Hematopoietic multipotent progenitor cell treated with erythropoietin and hydrocortisone succinate and interleukin-3 and kit ligand, for 6 days (in vitro differentiated cells): ENCODE measurements around the gene MYH15.

Experiments used
- DNase-seq: peaks from one replicate; pipeline ENCODE4 v3.0.0-alpha.2; 2015

Gene MYH15

DNA sequence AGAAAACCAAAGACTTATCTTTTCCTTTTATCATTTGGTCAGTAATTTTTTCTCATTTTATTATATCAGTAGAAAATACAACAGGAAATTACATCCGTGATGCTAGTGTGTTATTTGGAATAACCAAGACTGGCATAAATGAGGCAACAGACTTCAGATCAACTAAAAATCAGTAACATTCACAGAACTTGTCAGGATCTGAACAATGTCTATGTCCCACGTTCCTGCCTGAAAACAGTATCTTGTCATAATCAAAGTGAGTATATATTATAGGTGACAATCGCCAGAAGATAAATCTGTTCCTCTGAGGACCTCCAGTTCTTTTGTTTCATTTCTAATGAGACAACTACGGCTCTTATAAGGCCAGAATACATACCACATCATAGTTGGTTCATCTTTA, 41.8 kb downstream of the MYH15 start:
- DNase-seq, result no peak

DNA sequence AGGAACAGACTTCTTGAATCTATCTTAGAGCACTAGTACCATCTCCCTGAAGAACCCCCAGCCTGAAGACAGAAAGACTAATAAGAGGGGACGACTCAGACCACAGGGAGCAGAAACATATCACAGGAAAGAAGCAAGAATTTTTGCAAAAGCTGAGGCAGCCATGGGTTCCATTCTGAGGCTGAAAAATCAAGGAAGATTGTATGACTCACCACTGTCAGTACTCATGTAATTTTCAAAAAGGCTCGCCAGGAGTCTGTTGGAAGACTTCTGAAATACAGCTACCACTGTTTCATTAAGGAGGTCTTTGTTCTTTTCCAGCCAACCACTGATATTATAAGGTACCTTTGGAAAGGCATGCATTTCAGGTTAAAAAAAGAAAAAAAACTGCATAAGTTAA, 47.5 kb downstream of the MYH15 start:
- no peak for DNase-seq

- DNase-seq, result peak; percentile 89
Observed at GRCh38 chr3:108461661-108462111, 48.7 kb downstream of the MYH15 start.

GRCh38 chr3:108459225-108459624, 51.2 kb downstream of the MYH15 start:
- DNase-seq, result no peak

DNA sequence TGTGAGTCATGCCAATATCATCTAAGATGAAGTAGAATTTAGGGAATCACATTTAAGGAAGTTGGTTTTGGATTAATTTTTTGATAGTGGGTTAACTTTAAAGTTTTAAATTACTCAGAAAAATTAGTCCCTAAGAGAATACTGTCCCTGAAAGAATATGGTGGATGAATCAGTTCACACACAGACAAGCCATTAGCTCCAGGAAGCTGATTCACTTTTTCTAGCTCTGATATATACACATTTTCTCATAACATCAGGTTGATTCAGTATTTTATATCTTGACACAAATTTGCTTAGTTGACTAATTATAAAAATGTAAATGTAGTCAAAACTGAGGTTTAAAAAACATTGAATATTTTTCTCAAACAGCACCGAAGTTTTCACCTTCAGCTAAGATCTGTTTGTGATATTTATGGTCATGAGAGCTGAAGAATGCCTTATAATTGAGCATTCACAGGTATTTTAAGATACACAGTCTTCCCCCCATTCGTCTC, 55.1 kb downstream of the MYH15 start:
- no peak for DNase-seq

GRCh38 chr3:108453565-108453964, 56.8 kb downstream of the MYH15 start:
- DNase-seq, result no peak

- no peak for DNase-seq
Observed at GRCh38 chr3:108450444-108450843, 60.0 kb downstream of the MYH15 start.

DNA sequence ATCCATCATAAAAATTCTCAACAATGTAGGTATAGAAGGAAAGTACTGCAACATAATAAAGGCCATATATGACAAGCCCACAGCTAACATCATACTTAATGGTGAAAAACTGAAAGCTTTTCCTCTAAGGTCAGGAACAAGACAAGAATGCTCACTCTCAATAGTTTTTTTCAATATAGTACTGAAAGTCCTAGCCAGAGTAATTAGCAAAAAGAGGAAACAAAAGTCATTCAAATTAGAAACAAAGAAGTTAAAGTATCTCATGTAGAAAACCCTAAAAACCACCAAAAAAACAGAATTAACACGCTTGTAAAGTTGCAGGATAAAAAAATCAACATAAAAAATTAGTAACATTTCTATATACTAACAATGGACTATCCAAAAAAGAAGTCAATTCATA, 61.8 kb downstream of the MYH15 start:
- DNase-seq, result no peak

- DNase-seq, result no peak
Observed at GRCh38 chr3:108447096-108447847, 63.1 kb downstream of the MYH15 start.

GRCh38 chr3:108442281-108442680, 68.1 kb downstream of the MYH15 start:
- no peak for DNase-seq

GRCh38 chr3:108441518-108441917, 68.9 kb downstream of the MYH15 start:
- DNase-seq, result no peak

- no peak for DNase-seq
Observed at GRCh38 chr3:108441071-108441507, 69.3 kb downstream of the MYH15 start.

DNA sequence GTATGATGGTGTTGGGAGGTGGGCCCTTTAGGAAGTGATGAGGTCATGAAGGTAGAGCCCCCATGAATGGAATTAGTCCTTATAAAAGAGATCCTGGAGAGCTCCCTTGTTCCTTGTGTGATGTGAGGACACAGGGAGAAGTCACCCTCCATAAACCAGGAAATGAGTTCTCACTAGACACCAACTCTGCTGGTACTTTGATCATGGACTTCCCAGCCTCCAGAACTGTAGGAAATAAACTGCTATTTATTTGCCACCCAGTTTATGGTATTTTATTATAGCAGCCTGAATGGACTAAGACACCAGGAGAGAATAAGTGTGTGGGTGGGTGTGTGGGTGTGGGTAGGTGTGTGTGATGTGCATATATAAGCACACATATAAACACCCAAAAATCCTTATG, 71.9 kb downstream of the MYH15 start:
- DNase-seq, result no peak

DNA sequence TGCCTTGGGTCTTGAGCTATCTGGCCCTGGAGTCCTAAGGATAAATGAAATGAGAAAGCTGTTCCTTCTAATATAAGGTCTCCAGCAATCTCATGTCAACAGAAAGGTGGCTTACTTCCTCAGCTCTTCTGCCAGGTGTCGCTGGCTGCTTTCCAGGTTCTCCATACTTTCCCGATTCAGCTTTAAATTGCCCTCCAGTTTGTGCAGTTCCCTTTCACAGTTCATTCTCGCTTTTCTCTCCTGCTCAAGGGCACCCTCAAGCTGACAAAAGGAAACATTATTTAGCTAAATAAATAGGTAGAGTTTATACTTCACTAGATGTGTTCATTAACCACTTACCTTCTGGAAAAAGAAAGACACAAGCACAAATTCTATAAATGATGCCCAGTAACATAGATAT, 73.0 kb downstream of the MYH15 start:
- no peak for DNase-seq

- DNase-seq, result no peak
Observed at GRCh38 chr3:108433928-108434327, 76.5 kb downstream of the MYH15 start.

- no peak for DNase-seq
Observed at GRCh38 chr3:108432431-108432830, 78.0 kb downstream of the MYH15 start.

DNA sequence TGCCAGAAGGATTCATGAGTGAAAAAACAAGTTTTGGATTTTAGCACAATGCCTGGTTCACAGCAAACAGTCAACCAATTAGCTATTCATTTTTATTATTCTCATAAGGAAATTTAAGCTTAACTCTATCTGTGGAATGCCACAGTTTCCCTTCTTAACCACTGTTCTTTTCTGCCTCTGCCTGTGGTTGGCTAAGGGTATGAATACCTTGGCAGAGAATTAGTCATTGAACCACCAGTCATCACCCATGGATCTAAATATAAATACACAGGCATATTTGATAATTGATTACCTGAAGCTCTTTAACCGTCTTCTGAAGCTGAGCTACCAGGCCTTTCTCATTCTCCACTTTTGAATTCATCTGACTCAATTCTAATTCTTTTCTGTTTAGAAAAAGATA, 79.9 kb downstream of the MYH15 start:
- DNase-seq, result no peak

GRCh38 chr3:108428586-108428985, 81.8 kb downstream of the MYH15 start:
- DNase-seq, result no peak

DNA sequence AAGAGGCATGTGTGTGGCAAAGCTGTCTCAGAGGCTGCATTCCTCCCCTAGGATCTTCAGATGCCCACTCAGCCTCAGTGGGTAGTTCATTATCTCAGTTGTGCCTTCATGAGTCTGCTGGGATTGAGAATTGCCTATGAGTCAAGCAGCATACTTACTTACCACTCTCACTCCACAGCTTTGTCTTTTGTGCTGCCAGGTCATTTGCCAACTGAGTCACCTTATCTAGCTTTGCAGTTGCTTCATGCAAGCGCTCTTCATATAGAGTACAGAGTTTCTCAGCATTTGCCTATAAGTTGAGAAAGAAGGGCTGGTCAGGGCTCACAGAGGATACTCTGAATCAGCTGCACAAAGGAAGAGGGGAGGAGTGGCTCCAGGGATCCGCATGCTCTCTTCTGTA, 89.5 kb downstream of the MYH15 start:
- DNase-seq, result peak; percentile 58

DNA sequence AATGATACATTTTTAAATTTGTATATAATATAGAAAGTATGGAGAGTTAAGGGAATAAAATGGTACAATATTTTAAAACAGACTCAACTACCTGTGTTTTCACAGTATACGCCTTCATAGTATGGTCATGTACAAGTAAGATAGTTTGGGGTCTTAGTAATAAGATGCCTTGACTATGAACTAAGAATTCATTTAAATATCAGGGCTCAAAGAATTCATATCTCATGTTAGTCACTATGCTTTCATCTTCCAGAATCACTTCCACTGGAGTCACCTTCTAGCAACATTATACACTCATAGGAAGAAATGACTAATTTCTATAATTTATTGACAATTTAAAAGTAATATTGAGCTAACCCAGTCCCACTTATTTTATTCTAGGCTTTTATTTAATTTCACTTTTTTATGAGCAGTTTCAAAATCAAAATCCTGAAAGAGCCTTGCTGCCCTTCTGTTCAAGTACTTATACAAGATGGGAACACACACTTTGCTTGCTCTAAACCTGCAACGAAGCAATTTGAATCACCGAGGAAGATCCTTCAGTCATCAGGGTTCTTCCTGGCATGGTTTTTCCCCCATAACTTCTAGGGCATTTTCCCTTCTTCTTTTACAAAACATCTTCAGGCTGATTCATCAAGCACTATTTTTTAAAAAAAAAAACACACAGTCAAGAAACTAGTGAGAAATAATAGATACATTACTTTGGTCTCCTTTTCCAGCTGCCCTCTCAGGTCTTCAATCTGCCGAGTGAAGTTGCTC, 94.1 kb downstream of the MYH15 start:
- DNase-seq, result no peak

DNA sequence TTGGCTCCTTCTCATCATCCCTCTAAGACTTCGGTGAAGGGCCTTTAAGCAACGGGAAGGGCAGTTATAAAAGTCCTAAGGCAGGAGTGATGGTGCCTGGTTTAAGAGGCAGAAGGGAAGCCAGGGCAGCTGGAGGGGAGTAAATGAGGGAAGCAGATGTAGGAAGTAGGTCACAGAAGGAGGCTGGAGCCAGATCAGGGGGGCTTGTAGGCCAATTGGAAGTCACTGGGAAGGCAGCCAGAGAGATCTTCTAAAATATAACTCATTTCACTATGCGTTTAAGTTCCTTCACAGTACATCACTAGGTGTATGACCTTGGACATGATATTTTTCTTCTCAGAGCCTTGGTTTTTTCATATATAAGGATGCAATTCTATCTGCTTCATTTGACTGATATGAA, 94.7 kb downstream of the MYH15 start:
- no peak for DNase-seq

GRCh38 chr3:108414007-108414406, 96.4 kb downstream of the MYH15 start:
- DNase-seq, result no peak

DNA sequence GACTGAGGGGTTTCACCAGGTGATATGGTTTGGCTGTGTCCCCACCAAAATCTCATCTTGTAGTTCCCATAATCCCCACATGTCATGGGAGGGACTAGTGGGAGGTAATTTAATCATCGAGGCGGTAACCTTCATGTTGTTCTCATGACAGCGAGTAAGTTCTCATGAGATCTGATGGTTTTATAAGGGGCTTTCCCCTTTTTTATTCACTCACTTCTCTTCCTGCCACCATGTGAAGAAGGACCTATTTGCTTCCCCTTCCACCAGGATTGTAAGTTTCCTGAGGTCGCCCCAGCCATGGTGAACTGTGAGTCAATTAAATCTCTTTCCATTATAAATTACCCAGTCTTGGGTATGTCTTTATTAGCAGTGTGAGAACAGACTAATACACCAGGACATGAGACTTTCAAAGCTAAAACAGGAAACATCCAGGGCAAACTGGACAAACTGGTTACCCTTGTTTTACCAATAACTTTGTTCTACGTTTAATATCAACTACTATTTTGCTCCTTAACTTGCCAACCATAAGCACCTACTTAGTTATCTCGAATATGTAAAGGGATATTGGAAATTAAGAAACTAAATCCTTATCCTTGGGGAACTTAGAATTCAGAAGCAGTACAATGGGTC, 98.2 kb downstream of the MYH15 start:
- DNase-seq, result no peak

GRCh38 chr3:108410531-108410984, 99.8 kb downstream of the MYH15 start:
- DNase-seq, result no peak
